Measurements from ENCODE around the gene TNS3. TPM values are rescaled to one million over a fixed set of nuclear protein-coding genes. Genes with fewer than 3 reads are reported as not detected.

TNS3 gene
- total RNA-seq, 8 experiments from 2014 or later: 2.6 to 49.9 (median 8.7) TPM

- 87 to 100% (median 96%) methylated on average over 1 to 9 of the region's 14 CpGs; no CpG with 5 or more reads in 1 of the 10 experiments for WGBS, 10 experiments
- no peak overlapping the region for H3K27ac ChIP-seq
- H3K4me1 ChIP-seq (replicated peaks in 1 of 2): peaks cover 3 to 13% of the 10 kb centered on the region in 2 donors
- ATAC-seq (replicated peaks in 6 of 8): no peak
- in situ Hi-C loops (cut with MboI; ENCODE audit: low pct_unique_long_range_greater_than_20kb in 2 of 9, low sequenced_read_pairs in 9 of 9, unreplicated experiment in 9 of 9): no loop called here
- no peak overlapping the region for H3K4me3 ChIP-seq
Observed at GRCh38 chr7:47456210-47456955, 125.5 kb downstream of the TNS3 start.

- Histone ChIP-seq H3K4me1 (replicated peaks in 1 of 2) (peaks cover 3 to 13% of the 10 kb centered on the region in 2 donors), H3K27ac (no peak overlapping the region), H3K4me3 (no peak overlapping the region)
- 52 to 93% (median 84%) methylated on average over 1 to 5 of the region's 5 CpGs; no CpG with 5 or more reads in 4 of the 10 experiments for WGBS, 10 experiments
- in situ Hi-C loops (cut with MboI; ENCODE audit: low pct_unique_long_range_greater_than_20kb in 2 of 9, low sequenced_read_pairs in 9 of 9, unreplicated experiment in 9 of 9): no loop called here
- ATAC-seq (replicated peaks in 6 of 8): no peak
Observed at GRCh38 chr7:47455872-47456185, 126.1 kb downstream of the TNS3 start.

GRCh38 chr7:47454974-47455871, 126.7 kb downstream of the TNS3 start:
- Histone ChIP-seq H3K4me1 (replicated peaks in 1 of 2) (peaks cover 3 to 14% of the 10 kb centered on the region in 2 donors), H3K27ac (no peak overlapping the region), H3K4me3 (no peak overlapping the region)
- in situ Hi-C loops (cut with MboI; ENCODE audit: low pct_unique_long_range_greater_than_20kb in 2 of 9, low sequenced_read_pairs in 9 of 9, unreplicated experiment in 9 of 9): no loop called here
- WGBS, 10 experiments: 81 to 100% (median 100%) methylated on average over 1 to 6 of the region's 7 CpGs; no CpG with 5 or more reads in 7 of the 10 experiments
- ATAC-seq (replicated peaks in 6 of 8): no peak

- peak; percentile 32 to 80 (median 53) for ATAC-seq (replicated peaks in 6 of 8)
- Histone ChIP-seq H3K27ac (no peak overlapping the region), H3K4me1 (replicated peaks in 1 of 2) (peaks cover 3 to 16% of the 10 kb centered on the region in 2 donors), H3K4me3 (no peak overlapping the region)
- in situ Hi-C loops (cut with MboI; ENCODE audit: low pct_unique_long_range_greater_than_20kb in 2 of 9, low sequenced_read_pairs in 9 of 9, unreplicated experiment in 9 of 9): no loop called here
- WGBS, 10 experiments: 8 to 95% methylated on average over 2 to 3 of the region's 14 CpGs; no CpG with 5 or more reads in 8 of the 10 experiments
Observed at GRCh38 chr7:47454069-47454973, 127.6 kb downstream of the TNS3 start.

GRCh38 chr7:47453093-47454061, 128.5 kb downstream of the TNS3 start:
- H3K4me3 ChIP-seq: no peak overlapping the region

GRCh38 chr7:47452715-47453092, 129.2 kb downstream of the TNS3 start:
- Histone ChIP-seq H3K4me1 (replicated peaks in 1 of 2) (peaks cover 0 to 14% of the 10 kb centered on the region in 2 donors), H3K27ac (no peak overlapping the region), H3K4me3 (no peak overlapping the region)
- ATAC-seq (replicated peaks in 6 of 8): no peak
- in situ Hi-C loops (cut with MboI; ENCODE audit: low pct_unique_long_range_greater_than_20kb in 2 of 9, low sequenced_read_pairs in 9 of 9, unreplicated experiment in 9 of 9): no loop called here
- WGBS, 10 experiments: 41 to 92% (median 80%) methylated on average over 2 to 6 of the region's 11 CpGs; no CpG with 5 or more reads in 3 of the 10 experiments

More at GRCh38 chr7:47453093-47454061, 128.5 kb downstream of the TNS3 start:
- Histone ChIP-seq H3K27ac (no peak overlapping the region), H3K4me1 (replicated peaks in 1 of 2) (peaks cover 3 to 16% of the 10 kb centered on the region in 2 donors)
- WGBS, 10 experiments: 0 to 88% (median 82%) methylated on average over 1 to 12 of the region's 23 CpGs; no CpG with 5 or more reads in 1 of the 10 experiments
- in situ Hi-C loops (cut with MboI; ENCODE audit: low pct_unique_long_range_greater_than_20kb in 2 of 9, low sequenced_read_pairs in 9 of 9, unreplicated experiment in 9 of 9): no loop called here
- ATAC-seq (replicated peaks in 6 of 8): peak; percentile 10 to 91 (median 78)

- Histone ChIP-seq H3K4me1 (replicated peaks in 1 of 2) (peaks cover 0 to 14% of the 10 kb centered on the region in 2 donors), H3K27ac (no peak overlapping the region), H3K4me3 (no peak overlapping the region)
- 10 to 100% (median 83%) methylated on average over 1 to 3 of the region's 3 CpGs; no CpG with 5 or more reads in 2 of the 10 experiments for WGBS, 10 experiments
- no peak for ATAC-seq (replicated peaks in 6 of 8)
- in situ Hi-C loops (cut with MboI; ENCODE audit: low pct_unique_long_range_greater_than_20kb in 2 of 9, low sequenced_read_pairs in 9 of 9, unreplicated experiment in 9 of 9): no loop called here
Observed at GRCh38 chr7:47452295-47452694, 129.6 kb downstream of the TNS3 start.

GRCh38 chr7:47451851-47452205, 130.1 kb downstream of the TNS3 start:
- in situ Hi-C loops (cut with MboI; ENCODE audit: low pct_unique_long_range_greater_than_20kb in 2 of 9, low sequenced_read_pairs in 9 of 9, unreplicated experiment in 9 of 9): no loop called here
- 20 to 100% (median 67%) methylated on average over 1 to 3 of the region's 3 CpGs; no CpG with 5 or more reads in 3 of the 10 experiments for WGBS, 10 experiments
- no peak for ATAC-seq (replicated peaks in 6 of 8)
- Histone ChIP-seq H3K4me1 (replicated peaks in 1 of 2) (peaks cover 0 to 15% of the 10 kb centered on the region in 2 donors), H3K4me3 (no peak overlapping the region), H3K27ac (no peak overlapping the region)

GRCh38 chr7:47449810-47450590, 131.9 kb downstream of the TNS3 start:
- Histone ChIP-seq H3K27ac (no peak overlapping the region), H3K4me3 (no peak overlapping the region), H3K4me1 (replicated peaks in 1 of 2) (peaks cover 0 to 17% of the 10 kb centered on the region in 2 donors)
- in situ Hi-C loops (cut with MboI; ENCODE audit: low pct_unique_long_range_greater_than_20kb in 2 of 9, low sequenced_read_pairs in 9 of 9, unreplicated experiment in 9 of 9): loop anchor here in 2 of 9 experiments (10.0 to 25.0 kb wide), 2 partner anchors 362 to 375 kb away; no protein-coding TSS in a partner anchor
- ATAC-seq (replicated peaks in 6 of 8): peak in 1 of 8 experiments; percentile 25
- 70 to 100% (median 82%) methylated on average over 1 to 7 of the region's 11 CpGs for WGBS, 10 experiments

GRCh38 chr7:47448971-47449370, 132.9 kb downstream of the TNS3 start:
- H3K27ac ChIP-seq: no peak overlapping the region
- no peak overlapping the region for H3K4me3 ChIP-seq
- no peak for ATAC-seq (replicated peaks in 6 of 8)
- in situ Hi-C loops (cut with MboI; ENCODE audit: low pct_unique_long_range_greater_than_20kb in 2 of 9, low sequenced_read_pairs in 9 of 9, unreplicated experiment in 9 of 9): loop anchor here in 2 of 9 experiments (10.0 to 25.0 kb wide), 2 partner anchors 363 to 376 kb away; no protein-coding TSS in a partner anchor
- 90 to 98% (median 95%) methylated on average over 2 to 8 of the region's 9 CpGs; no CpG with 5 or more reads in 5 of the 10 experiments for WGBS, 10 experiments
- peaks cover 0 to 10% of the 10 kb centered on the region in 2 donors for H3K4me1 ChIP-seq (replicated peaks in 1 of 2)
